IPS-11a (cell line): Measurements from ENCODE around the gene MAOB.
"Not testable (repeated sequence)": the region's sequence is repeated elsewhere in the genome, so short reads cannot be mapped to it uniquely, and the experiment has no call there.

Experiments
- H3K4me3 ChIP-seq: one replicate; pipeline ENCODE4 v1.5.1; 2013; ENCODE audit warnings: low read depth, low read length, control low read depth

The MAOB gene

DNA sequence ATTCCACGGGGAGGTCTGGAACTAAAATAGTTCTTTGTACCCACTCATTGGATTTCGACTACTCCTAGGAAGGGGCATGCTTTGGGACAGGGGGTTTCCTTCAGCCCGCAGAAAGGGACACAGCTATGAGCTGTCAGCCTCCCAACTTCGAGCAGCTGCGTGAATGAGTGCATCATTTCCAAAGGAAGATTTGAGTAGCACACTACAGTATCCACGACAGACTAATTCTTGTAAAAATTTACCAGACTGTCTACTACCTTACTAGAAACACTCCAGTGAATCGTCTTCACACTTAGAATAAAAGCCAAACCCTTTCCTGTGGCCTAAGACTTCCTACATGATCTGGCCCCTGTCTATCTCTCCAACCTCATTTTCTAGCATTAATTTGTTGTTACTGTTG lies 124.2 kb downstream of the MAOB start:
- H3K4me3 ChIP-seq: no peak overlapping the region

DNA sequence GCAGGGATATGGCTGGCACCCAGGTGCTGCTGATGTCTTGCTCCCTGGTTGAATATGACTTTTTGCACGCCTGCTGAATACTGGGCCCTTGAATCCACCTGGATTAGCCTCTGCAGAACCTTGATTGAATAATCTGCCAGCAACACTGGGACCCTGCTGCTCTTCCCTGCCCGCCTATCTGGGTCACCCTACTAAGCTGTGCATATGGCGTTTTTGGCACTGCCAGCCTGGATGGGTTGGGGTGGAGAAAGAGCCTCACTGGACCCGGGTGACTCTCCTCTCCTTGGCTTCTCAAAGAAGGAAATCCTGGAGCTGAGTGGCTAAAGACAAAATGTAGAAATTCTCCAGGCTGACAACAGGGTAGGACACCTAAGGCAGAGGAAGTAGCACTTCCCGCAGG lies 126.2 kb downstream of the MAOB start:
- H3K4me3 ChIP-seq: no peak overlapping the region

DNA sequence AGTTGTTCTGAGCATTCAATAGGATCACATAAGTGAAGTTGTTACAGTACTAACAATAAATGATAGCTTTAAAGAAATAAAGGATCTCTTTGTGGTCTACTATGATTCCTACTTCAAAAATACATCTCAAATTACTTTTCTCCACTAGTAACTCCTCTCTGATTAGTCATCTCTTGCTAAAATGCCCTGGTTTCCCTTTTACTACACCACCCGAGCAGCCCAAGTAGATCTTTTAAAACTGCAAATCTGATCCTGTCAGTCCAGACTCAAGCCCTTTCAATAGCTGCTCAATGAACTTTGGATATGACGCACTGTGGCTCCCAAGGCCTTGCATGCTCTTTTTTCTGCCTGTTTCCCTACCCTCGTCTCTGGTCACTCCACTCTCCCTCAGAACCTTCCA lies 128.6 kb downstream of the MAOB start:
- no peak overlapping the region for H3K4me3 ChIP-seq

DNA sequence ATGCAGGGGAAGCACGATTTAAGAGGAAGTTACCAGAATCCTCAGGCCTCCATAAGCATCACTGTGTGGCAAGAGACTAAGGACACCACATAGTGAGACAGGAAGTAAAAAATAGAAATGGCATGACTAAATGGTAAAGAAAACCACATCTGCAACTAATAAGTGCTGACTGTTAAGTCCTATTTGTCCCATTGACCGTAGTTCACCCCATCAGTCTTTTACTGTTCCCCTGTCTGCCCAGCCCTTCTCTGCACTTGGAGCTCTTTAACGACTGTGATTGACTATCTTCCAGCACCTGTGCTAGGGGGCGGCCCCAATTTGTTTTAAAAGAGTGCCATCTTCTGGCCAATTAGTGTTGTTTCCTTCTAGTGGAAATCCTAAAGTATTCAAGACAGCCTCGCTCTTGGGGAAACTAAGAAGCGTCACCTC lies 132.0 kb downstream of the MAOB start:
- no peak overlapping the region for H3K4me3 ChIP-seq

DNA sequence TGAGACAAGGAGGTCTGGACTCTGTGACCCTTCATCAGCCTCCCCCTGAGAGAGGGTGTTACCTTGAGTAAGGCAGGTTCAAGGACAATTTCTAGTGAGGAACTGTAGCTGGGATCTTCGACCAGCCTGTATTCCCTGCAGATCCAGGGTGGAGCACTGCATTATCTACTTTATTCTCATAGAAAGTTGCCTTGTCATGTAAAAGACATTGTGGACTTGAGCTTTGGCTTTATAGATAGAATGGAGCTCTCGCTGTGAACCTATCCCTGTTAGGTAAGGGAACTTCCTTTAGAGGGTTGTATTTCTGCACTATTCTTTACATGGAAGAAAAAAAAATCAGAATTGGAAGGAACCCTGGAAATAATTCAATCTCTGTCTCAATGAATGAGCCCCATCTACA lies 134.8 kb downstream of the MAOB start:
- no peak overlapping the region for H3K4me3 ChIP-seq

DNA sequence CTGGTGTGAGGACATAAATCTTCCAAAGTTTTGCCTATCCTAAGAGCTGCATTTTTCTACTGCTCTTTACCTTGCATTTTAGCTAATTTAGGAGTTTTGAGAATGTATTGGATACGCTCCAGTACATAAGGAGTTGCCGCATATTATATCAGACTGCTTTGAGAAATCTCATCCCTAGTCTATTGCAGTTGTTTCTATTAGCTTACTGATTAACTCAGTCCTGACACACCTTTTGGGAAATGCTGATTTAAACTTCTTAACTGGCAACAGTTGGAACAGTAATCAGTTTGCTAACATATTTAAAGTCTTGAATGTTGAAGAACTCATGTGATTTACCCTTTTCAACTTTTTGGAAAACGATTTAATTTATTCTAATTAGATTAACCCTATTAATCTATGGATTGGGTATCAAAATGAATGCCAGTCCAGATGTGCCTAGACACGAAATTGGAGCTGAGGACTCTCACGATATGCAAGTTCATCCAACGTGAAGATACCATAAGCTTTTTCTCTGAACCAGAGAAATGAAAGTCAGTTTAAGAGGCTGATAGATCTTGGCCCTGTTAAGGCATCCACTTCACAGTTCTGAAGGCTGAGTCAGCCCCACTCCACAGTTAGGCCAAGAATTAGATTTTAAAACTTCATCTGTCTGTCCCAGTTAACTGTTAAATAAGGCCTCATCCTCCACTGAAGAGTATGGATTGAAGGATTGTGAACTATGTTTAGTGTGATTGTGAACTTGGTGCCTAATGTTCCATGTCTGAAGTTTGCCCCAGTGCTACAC lies 136.1 kb downstream of the MAOB start:
- H3K4me3 ChIP-seq: no peak overlapping the region

DNA sequence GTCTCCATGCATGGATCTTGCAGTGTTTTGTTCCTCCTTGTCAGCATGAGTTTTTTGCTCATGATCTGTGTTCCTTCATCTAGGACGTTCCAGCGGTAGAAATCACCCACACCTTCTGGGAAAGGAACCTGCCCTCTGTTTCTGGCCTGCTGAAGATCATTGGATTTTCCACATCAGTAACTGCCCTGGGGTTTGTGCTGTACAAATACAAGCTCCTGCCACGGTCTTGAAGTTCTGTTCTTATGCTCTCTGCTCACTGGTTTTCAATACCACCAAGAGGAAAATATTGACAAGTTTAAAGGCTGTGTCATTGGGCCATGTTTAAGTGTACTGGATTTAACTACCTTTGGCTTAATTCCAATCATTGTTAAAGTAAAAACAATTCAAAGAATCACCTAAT lies 138.0 kb downstream of the MAOB start:
- H3K4me3 ChIP-seq: no peak overlapping the region

DNA sequence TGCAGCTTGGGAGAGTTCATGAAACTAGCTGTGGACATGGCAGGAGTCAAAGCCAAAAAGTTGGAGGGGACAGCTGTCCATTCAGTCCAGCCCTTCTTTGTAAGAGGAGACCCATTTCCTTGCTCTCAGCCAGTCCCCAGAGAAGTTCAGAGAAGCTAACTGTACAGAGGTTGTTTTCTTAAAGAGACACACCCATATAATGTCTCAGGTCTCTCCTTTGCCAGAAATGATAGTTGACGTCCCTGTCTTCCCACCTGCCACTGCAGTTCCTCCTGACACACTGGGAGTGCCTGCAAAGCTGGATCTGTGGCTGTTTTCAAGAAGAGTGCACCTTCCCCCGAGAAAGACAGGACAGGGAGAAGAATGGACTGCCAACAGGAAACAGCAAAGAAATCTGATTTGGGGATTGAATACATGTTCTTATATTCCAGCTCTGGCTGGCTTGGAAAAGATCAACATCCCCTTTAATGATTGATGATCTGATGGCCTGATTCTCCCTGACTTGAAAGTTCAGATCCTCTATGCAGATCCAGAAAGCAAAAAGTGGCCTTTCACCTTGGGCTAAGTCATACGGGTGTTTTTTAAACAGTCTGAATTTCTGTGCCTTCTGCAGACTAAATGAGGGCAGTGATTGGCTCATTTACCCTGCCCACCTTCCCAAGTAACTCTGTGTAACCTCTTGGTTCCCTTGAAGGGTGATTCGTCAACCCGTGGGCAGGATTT lies 139.0 kb downstream of the MAOB start:
- no peak overlapping the region for H3K4me3 ChIP-seq

DNA sequence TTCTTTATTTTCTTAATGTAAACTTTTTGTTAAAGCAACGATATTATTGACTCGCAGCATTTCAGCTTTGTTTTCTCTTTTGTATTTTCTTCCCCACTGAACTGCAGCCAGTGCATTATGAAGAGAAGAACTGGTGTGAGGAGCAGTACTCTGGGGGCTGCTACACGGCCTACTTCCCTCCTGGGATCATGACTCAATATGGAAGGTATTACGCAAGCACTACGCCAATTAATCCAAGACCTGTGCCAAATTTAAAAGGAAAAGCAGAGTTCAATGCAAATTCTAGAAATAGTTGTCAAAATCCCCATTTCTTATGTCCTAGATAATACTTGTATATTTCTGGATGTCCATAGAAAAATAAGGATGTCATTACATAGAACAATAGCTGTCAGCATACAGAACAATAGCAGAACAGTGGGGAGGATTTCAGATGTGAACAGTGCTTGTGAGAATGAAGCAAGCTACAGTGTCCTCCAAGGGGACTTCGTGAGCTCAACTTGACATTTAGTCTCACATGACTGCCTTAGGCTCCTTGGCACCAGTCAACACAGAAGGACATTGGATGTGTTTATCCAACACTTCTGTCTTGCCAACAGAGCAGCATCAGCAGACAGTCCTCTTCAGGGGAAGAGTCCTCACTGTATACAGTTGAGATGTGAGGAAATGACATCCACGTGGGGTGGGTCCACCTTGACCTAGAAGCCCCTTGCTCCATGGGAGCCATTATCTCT lies 140.2 kb downstream of the MAOB start:
- H3K4me3 ChIP-seq: no peak overlapping the region

DNA sequence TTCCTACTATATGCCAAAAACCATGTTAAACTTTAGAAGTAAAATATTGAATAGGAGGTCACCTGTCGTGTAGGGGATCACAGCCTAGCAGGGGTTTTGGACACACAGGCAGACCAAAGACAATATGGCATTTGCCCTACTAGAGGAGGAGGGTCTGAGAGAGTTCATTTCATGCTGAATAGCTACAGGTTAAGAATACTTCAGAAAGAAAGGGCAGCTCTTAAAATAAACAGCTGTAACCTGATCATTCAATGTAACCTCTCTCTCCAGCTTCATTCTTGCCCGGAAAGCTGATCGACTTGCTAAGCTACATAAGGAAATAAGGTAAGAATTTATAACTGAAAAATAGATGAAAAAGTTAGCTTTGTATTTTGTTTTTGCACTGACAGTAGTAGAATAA lies 146.3 kb downstream of the MAOB start:
- no peak overlapping the region for H3K4me3 ChIP-seq

DNA sequence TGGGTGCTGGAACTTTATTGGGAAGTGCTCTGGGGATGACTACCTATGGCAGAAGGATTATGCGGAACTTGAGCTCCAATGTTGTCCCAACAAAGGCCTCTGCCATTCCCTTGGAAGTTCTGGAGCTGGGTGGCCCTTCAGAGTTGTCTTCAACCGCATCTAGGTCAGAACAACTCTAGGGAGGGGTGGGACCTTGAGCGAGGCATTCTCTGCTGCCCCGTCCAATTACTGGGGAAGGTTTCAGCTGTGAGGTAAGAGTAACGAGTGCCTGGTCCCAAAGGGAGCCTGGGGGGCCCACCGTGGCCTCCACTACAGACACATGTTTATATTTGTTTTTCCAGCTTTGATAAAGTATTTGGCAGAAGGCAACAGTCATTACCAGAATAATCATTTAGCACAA lies 146.7 kb downstream of the MAOB start:
- no peak overlapping the region for H3K4me3 ChIP-seq

DNA sequence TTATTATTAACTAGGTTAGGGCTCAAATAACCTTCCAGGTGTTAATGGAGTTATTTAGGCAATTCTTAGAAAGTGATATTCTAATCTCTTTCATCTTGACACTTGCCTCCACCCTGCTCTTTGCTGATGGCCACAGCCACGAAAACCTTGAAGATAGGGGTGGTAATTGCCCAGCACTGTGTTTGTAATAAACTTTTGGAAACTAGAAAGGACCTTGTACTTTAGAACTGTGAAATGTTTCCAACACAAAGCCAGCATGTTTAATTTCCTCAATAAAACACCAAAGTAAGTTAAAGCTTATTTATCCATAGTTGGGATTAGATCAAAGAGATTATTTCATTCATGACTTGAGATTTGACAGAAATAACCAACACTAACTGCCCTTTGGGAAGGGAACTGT lies 147.8 kb downstream of the MAOB start:
- no peak overlapping the region for H3K4me3 ChIP-seq

DNA sequence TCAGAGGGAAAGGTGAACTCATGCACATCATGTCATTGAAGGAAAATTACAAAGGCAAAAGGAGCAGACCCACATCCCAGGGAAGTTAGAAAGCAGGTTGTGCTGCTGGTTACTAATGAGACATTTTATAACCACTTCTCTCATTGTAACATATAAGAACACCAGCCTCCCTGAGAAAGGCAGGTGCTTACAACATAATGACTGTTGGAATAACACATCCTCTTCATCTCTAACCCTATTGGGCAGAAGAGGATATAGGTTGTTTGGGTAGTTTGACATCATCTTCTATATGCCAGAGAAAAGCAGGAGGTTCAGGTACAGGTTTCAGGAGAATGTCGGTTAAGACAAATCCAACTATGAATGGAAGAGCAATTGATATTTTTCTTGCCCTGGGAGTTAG lies 148.6 kb downstream of the MAOB start:
- no peak overlapping the region for H3K4me3 ChIP-seq

DNA sequence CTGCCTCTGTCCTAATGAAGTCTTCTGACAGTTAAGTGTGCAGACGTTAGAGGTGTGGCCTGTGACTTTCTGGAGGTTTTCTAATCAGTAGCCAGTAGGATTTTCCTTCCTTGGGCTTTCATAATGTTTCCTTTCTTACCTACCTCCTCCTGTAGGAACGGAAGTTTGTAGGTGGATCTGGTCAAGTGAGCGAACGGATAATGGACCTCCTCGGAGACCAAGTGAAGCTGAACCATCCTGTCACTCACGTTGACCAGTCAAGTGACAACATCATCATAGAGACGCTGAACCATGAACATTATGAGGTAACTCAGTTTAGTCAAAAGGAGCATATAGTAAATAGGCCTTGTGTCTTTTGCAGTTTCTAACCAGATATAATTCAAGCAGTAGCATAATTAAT lies 151.2 kb downstream of the MAOB start:
- no peak overlapping the region for H3K4me3 ChIP-seq

DNA sequence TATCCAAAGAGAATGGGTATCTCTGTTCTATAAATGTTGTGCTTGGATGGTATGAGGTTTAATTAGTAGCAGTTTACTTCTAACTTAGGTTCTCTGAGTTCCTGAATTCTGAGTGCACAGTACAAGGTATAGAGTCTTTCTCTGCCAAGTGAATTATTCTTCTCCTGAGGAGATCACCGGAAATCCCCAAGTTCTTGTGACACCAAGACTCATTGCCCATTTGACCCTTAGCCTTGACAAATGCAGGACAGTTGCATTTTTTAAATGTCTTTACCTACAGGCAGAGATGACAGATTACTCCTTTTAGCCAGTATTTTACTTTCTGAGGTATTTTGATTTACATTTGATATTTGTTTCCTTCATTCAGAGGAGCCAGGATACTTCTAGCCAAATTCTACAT lies 153.3 kb downstream of the MAOB start:
- no peak overlapping the region for H3K4me3 ChIP-seq

DNA sequence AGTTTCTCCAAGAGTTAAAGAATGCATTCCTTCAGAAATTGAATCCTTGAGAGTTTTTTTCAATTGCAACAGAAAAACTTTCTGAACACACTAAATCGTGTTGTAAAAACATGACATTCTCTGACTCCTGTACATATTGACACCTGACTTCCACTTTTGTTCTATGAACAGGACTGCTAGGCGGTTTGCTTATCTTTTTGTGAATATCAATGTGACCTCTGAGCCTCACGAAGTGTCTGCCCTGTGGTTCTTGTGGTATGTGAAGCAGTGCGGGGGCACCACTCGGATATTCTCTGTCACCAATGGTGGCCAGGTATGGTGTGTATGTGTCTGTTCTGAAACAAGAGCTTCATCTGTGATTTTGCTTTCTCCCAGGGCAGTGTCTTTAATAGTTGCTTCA lies 154.2 kb downstream of the MAOB start:
- no peak overlapping the region for H3K4me3 ChIP-seq

DNA sequence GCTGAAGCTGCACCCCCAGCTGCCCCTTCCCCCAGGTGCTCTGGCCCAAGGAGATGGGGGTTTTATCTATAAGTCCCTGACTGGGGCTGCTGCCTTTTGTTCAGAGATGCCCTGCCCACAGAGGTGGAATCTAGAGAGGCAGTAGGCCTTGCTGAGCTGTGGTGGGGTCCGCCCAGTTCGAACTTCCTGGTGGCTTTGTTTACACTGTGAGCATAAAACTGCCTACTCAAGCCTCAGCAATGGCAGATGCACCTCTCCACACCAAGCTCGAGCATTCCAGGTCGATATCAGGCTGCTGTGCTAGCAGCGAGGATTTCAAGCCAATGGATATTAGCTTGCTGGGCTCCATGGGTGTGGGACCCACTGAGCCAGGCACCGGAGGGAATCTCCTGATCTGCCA lies 155.0 kb downstream of the MAOB start:
- not testable (repeated sequence) for H3K4me3 ChIP-seq

DNA sequence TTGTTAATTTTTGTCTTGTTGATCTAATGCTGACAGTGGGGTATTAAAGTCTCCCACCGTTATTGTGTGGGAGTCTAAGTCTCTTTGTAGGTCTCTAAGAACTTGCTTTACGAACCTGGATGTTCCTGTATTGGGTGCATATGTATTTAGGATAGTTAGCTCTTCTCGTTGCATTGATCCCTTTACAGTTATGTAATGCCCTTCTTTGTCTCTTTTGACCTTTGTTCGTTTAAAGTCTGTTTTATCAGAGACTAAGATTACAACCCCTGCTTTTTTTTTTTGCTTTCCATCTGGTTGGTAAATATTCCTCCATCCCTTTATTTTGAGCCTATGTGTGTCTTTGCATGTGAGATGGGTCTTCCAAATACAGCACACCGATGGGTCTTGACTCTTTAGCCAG lies 157.0 kb downstream of the MAOB start:
- H3K4me3 ChIP-seq: not testable (repeated sequence)

DNA sequence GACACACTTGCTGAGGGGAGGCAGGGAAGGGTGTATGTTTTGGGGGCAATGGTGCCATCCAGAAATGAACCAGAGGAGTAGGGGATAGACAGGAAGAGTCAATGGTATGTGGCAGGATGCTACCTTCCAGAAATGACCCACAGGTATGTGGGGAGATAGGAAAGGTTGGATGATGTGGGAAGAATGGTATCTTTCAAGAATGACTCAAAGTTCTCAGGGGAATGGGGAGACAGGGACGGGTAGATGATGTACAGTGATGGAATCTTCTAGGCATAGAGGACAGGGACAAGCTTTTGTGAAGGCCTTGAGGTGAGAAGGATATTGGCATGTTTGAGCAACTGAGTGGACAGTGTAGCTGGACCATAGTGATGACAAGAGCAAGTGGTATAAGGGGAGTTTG lies 161.3 kb downstream of the MAOB start:
- no peak overlapping the region for H3K4me3 ChIP-seq

DNA sequence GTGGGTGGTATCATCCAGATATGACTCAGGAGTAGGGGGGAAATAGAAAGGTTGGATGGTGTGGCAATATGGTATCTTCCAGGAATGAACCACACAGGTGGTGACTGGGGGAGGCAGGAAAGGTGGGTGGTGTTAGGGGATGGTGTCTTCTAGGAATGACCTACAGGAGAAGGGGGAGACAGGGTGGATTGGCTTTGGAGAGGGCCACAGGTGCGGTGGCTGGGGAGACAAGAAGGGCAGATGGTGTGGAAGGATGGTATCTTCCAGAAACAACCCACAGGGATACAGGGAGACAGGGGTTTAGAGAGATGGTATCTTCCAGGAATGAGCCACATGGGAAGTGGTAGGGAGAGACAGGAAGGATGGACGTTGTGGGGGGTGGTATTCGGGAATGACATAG lies 162.2 kb downstream of the MAOB start:
- no peak overlapping the region for H3K4me3 ChIP-seq

DNA sequence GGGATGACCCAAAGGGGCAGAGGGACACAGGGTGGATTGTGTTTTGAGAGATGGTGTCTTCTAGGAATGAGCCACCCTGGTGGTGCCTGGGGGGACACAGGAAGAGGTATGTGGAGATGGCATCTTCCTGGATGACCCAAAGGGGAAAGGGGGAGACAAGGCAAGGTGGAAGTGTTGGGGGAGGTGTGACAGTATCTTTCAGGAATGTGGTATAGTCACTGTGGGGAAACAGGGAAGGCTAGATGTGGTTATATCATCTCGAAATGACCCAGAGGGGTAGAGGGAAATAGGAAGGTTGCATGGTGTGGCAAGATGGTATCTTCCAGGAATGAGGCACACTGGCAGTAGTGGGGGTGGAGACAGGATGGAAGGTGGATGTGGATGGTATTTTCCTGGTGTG lies 163.3 kb downstream of the MAOB start:
- H3K4me3 ChIP-seq: no peak overlapping the region

DNA sequence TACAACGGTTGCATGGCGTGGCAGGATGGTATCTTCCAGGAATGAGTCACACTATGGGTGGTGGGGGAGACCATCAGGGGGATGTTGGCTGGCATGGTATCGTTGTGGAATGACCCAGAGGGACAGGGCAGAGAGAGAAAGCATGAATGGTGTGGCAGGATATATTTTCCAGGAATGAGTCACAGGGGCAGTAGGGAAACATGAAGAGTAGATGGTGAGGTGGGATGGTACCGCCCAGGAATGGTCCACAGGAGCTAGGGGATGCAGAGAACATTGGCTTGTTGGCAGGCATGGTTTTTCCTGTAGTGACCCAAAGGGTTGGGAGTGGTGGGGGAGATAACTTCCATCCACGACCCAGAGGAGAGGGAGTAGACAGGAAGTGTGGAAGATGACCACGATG lies 163.7 kb downstream of the MAOB start:
- H3K4me3 ChIP-seq: no peak overlapping the region
